HTERT RPE-1 (cell line): ENCODE data around the gene INHA.

Experiments
- in situ Hi-C: fragments of 300-500 bp; cut with MboI; formaldehyde crosslinking; loops from 4 replicates; pipeline ENCODE4 v1.14.3; 2020; ENCODE audit warnings: low sequenced_read_pairs

The INHA gene

GRCh38 chr2:219539926-219540678 is 32.0 kb upstream of the INHA start:
- in situ Hi-C loops = no loop called here

- in situ Hi-C loops = no loop called here
Measured at GRCh38 chr2:219540784-219541504, 31.2 kb upstream of the INHA start.

GRCh38 chr2:219541611-219542180 is 30.4 kb upstream of the INHA start:
- in situ Hi-C loops = no loop called here

GRCh38 chr2:219542931-219543595 is 29.0 kb upstream of the INHA start:
- in situ Hi-C loops = no loop called here

GRCh38 chr2:219543596-219544358 is 28.3 kb upstream of the INHA start, which contains the start of the genes CHPF and TMEM198:
Gene CHPF (minus strand): TSS chr2:219543809. CDS start chr2:219543538, 271 bp downstream.
Gene TMEM198 (plus strand): TSS chr2:219544028. CDS start chr2:219544728, 700 bp downstream.
- in situ Hi-C loops = no loop called here

- in situ Hi-C loops = no loop called here
Measured at GRCh38 chr2:219544567-219544966, 27.5 kb upstream of the INHA start.

- in situ Hi-C loops = no loop called here
Measured at GRCh38 chr2:219545295-219545942, 26.7 kb upstream of the INHA start.

GRCh38 chr2:219545943-219546352 is 26.2 kb upstream of the INHA start:
- in situ Hi-C loops = no loop called here

GRCh38 chr2:219547621-219548020 is 24.5 kb upstream of the INHA start:
- in situ Hi-C loops = no loop called here

- in situ Hi-C loops = no loop called here
Measured at GRCh38 chr2:219548990-219549389, 23.1 kb upstream of the INHA start.

GRCh38 chr2:219549619-219550018 is 22.5 kb upstream of the INHA start:
- in situ Hi-C loops = no loop called here

GRCh38 chr2:219551441-219552381 is 20.4 kb upstream of the INHA start:
- in situ Hi-C loops = no loop called here

GRCh38 chr2:219552382-219553167 is 19.5 kb upstream of the INHA start:
- in situ Hi-C loops = no loop called here

- in situ Hi-C loops = no loop called here
Measured at GRCh38 chr2:219553168-219553417, 19.0 kb upstream of the INHA start.

- in situ Hi-C loops = no loop called here
Measured at GRCh38 chr2:219553463-219553963, 18.6 kb upstream of the INHA start.

GRCh38 chr2:219554350-219554749 is 17.8 kb upstream of the INHA start:
- in situ Hi-C loops = no loop called here

- in situ Hi-C loops = no loop called here
Measured at GRCh38 chr2:219555956-219556355, 16.2 kb upstream of the INHA start.

GRCh38 chr2:219556413-219556812 is 15.7 kb upstream of the INHA start:
- in situ Hi-C loops = no loop called here
